Activated CD8-positive, alpha-beta T cell treated with anti-CD3 and anti-CD28 coated beads, Interleukin-2, amount 10 ng/mL, durations not matched to agents 7 days and 5 days (primary cell): Measurements from ENCODE around the gene NUTM2B. TPM values are rescaled to one million over a fixed set of nuclear protein-coding genes. Genes with fewer than 3 reads are reported as not detected.

Source experiments
- total RNA-seq, 2 experiments: library from RNA; stranded (reverse); gene quantifications; one replicate each; pipeline ENCODE4 v1.2.3, GENCODE V29; 2021

The NUTM2B gene
- total RNA-seq, 2 experiments from 2014 or later: 0.87 to 1.4 TPM

Other genes with a start within 250 kb of the NUTM2B start
- under 1 TPM; 0.53 to 0.83 TPM for gene EIF5AL1, start 190.7 kb upstream of the NUTM2B start, total RNA-seq
- gene SFTPA2, start 142.8 kb upstream of the NUTM2B start, total RNA-seq: not detected
- gene SFTPA1, start 92.3 kb upstream of the NUTM2B start, total RNA-seq: not detected
- under 1 TPM; 0.11 to 0.13 TPM for gene NUTM2E, start 123.5 kb downstream of the NUTM2B start, total RNA-seq
- gene SFTPD, start 245.9 kb downstream of the NUTM2B start, total RNA-seq: not detected